Caco-2 (cell line): ENCODE measurements around the gene DRGX. TPM values are rescaled to one million over a fixed set of nuclear protein-coding genes. Genes with fewer than 3 reads are reported as not detected.

ENCODE experiments used
- BruUV-seq: library from RNA; stranded (reverse); fragments of 400-500 nt; replicated peaks from 2 replicates; lab custom pipeline; 2021; lab: Mats Ljungman, UMichigan
- CTCF ChIA-PET: fragments of 300-600 bp; sonication (Branson Sonifier 250); formaldehyde crosslinking; loops from one replicate; lab custom pipeline; 2022; ENCODE audit warnings: antibody characterized with exemption; lab: Charles Lee
- POLR2A ChIA-PET: fragments of 300-600 bp; sonication (Branson Sonifier 250); formaldehyde crosslinking; loops from one replicate; lab custom pipeline; 2022; ENCODE audit warnings: antibody characterized with exemption; lab: Charles Lee
- DNase-seq, 2 experiments: peaks; one replicate each; pipeline versions ENCODE4 v3.0.0 to v3.0.0-alpha.2; 2020 to 2022
- H3K27me3 ChIP-seq: replicated peaks from 2 replicates; pipeline ENCODE4 v1.6.0; 2011; ENCODE audit warnings: low read length; ENCODE audit not compliant: control insufficient read depth, insufficient read depth
- H3K36me3 ChIP-seq: 2 replicates; pipeline ENCODE4 v1.5.1; 2011; ENCODE audit warnings: low read length; ENCODE audit not compliant: control insufficient read depth, insufficient read depth
- H3K4me1 ChIP-seq: fragments of 250-450 bp; sonication (Bioruptor Pico); 2 replicates; pipeline ENCODE4 v1.5.1; 2020; ENCODE audit warnings: mild to moderate bottlenecking
- H3K4me3 ChIP-seq: 2 replicates; pipeline ENCODE4 v1.5.1; 2011; ENCODE audit warnings: low read depth, mild to moderate bottlenecking, control low read depth, low read length
- H3K9me3 ChIP-seq: fragments of 250-450 bp; sonication (Bioruptor Pico); 2 replicates; pipeline ENCODE4 v1.5.1; 2020; ENCODE audit warnings: mild to moderate bottlenecking, moderate library complexity
- H3K27ac Mint-ChIP-seq: one replicate; pipeline ENCODE4 v1.8.0; 2022; ENCODE audit warnings: mixed read lengths; ENCODE audit not compliant: unreplicated experiment
- H3K27me3 Mint-ChIP-seq: one replicate; pipeline ENCODE4 v1.8.0; 2022; ENCODE audit warnings: mixed read lengths; ENCODE audit not compliant: insufficient read depth, unreplicated experiment
- H3K36me3 Mint-ChIP-seq: one replicate; pipeline ENCODE4 v1.8.0; 2022; ENCODE audit warnings: mild to moderate bottlenecking, mixed read lengths; ENCODE audit not compliant: insufficient read depth, unreplicated experiment
- H3K4me1 Mint-ChIP-seq: one replicate; pipeline ENCODE4 v1.8.0; 2022; ENCODE audit warnings: low read depth, mixed read lengths; ENCODE audit not compliant: unreplicated experiment
- H3K4me3 Mint-ChIP-seq: one replicate; pipeline ENCODE4 v1.8.0; 2022; ENCODE audit warnings: mild to moderate bottlenecking, moderate library complexity, mixed read lengths; ENCODE audit not compliant: unreplicated experiment
- H3K9me3 Mint-ChIP-seq: one replicate; pipeline ENCODE4 v1.8.0; 2022; ENCODE audit warnings: mixed read lengths; ENCODE audit not compliant: unreplicated experiment
- intact Hi-C: fragments of 100-400 bp; cut with micrococcal nuclease; formaldehyde crosslinking; loops from one replicate; pipeline ENCODE4 v1.10.0; 2022; ENCODE audit not compliant: unreplicated experiment
- total RNA-seq: library from RNA; stranded (reverse); gene quantifications from 2 replicates; pipeline ENCODE4 v1.2.3, GENCODE V29; 2022
- TF ChIP-seq, protein P1 (sequence below), 2 experiments: fragments of 200-600 bp in 1 of 2; IDR thresholded peaks; 1 replicate in 1 of 2; 2 replicates in 1 of 2; pipeline versions ENCODE4 v1.5.1 to v1.8.0; 2011 to 2022; ENCODE audit warnings: antibody characterized with exemption in 1 of 2, control low read depth in 1 of 2, inconsistent platforms in 1 of 2, low read depth in 1 of 2, low read length in 1 of 2, mild to moderate bottlenecking in 1 of 2, moderate library complexity in 1 of 2; ENCODE audit not compliant: insufficient read depth in 1 of 2, severe bottlenecking in 1 of 2, unreplicated experiment in 1 of 2

DRGX gene
- total RNA-seq, 1 experiment from 2014 or later: not detected

DNA sequence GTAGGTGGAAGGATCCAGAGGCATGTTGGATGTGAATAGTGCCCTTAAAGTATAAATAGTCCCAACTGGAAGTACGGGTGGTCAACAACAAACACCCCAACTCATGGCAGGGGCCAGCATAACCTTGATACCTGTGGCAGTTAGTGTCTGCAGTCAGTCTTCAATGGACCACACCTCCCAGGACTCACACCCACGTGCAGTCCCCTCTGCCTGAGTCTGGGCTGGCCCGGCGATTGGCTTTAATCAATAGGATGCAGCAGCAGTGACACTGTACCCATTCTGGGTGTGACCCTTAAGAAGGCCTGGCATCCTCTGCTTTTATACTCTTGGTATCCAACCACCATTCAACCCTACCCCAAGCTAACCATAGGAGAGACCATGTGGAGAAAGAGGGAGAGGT, 18.6 kb downstream of the DRGX start:
- intact Hi-C loops: no loop called here
- ChIA-PET POLR2A (no interaction called here), CTCF (no interaction called here)
- H3K27me3 Mint-ChIP-seq: peaks cover 34% of the 10 kb centered on the region
- H3K36me3 Mint-ChIP-seq: no peaks in the 10 kb centered on the region
- DNase-seq: no peak
- Histone ChIP-seq H3K9me3 (no peaks in the 10 kb centered on the region), H3K36me3 (no peaks in the 10 kb centered on the region), H3K4me1 (no peaks in the 10 kb centered on the region), H3K4me3 (no peak overlapping the region), H3K27me3 (peaks cover 1% of the 10 kb centered on the region; the same call in 1 of the 2 replicates)
- no peaks in the 10 kb centered on the region for H3K4me1 Mint-ChIP-seq
- no TSS peak for BruUV-seq
- TF ChIP-seq, protein P1, sequence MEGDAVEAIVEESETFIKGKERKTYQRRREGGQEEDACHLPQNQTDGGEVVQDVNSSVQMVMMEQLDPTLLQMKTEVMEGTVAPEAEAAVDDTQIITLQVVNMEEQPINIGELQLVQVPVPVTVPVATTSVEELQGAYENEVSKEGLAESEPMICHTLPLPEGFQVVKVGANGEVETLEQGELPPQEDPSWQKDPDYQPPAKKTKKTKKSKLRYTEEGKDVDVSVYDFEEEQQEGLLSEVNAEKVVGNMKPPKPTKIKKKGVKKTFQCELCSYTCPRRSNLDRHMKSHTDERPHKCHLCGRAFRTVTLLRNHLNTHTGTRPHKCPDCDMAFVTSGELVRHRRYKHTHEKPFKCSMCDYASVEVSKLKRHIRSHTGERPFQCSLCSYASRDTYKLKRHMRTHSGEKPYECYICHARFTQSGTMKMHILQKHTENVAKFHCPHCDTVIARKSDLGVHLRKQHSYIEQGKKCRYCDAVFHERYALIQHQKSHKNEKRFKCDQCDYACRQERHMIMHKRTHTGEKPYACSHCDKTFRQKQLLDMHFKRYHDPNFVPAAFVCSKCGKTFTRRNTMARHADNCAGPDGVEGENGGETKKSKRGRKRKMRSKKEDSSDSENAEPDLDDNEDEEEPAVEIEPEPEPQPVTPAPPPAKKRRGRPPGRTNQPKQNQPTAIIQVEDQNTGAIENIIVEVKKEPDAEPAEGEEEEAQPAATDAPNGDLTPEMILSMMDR (IDR thresholded peaks at IDR 0.05; ENCODE audit: insufficient read depth in 1 of 2, low read depth in 1 of 2, low read length in 1 of 2, severe bottlenecking in 1 of 2, unreplicated experiment in 1 of 2): no peak
- H3K27ac Mint-ChIP-seq: no peak overlapping the region
- no peaks in the 10 kb centered on the region for H3K9me3 Mint-ChIP-seq
- no peak overlapping the region for H3K4me3 Mint-ChIP-seq

DNA sequence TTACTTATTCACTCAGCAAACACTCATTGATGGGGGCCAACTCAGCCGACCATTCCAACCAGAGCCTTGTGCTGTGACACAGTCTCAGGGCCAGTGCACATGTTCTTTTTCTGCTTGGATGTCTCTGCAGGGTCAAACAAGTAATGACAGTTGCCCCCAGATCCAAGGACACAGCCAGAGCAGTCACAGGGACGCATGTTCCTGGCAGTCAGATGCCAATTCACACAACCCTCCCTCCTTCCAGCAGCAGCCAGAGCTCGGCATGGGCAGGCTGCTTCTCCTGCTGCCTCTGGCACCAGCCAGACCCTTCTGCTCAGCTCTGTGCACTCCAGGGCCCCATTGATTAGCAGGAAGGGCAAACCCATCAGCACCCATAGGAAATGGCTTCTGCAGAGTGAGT, 20.3 kb downstream of the DRGX start:
- Mint-ChIP-seq H3K36me3 (no peaks in the 10 kb centered on the region), H3K27me3 (peaks cover 31% of the 10 kb centered on the region), H3K4me1 (no peaks in the 10 kb centered on the region), H3K9me3 (no peaks in the 10 kb centered on the region), H3K4me3 (no peak overlapping the region), H3K27ac (no peak overlapping the region)
- Histone ChIP-seq H3K9me3 (no peaks in the 10 kb centered on the region), H3K36me3 (no peaks in the 10 kb centered on the region), H3K4me1 (no peaks in the 10 kb centered on the region), H3K27me3 (peaks cover 1% of the 10 kb centered on the region; the same call in 1 of the 2 replicates), H3K4me3 (no peak overlapping the region)
- BruUV-seq: no TSS peak
- ChIA-PET POLR2A (no interaction called here), CTCF (no interaction called here)
- intact Hi-C loops: no loop called here
- no peak for DNase-seq
- TF ChIP-seq, protein P1 (IDR thresholded peaks at IDR 0.05; ENCODE audit: insufficient read depth in 1 of 2, low read depth in 1 of 2, low read length in 1 of 2, severe bottlenecking in 1 of 2, unreplicated experiment in 1 of 2): no peak

DNA sequence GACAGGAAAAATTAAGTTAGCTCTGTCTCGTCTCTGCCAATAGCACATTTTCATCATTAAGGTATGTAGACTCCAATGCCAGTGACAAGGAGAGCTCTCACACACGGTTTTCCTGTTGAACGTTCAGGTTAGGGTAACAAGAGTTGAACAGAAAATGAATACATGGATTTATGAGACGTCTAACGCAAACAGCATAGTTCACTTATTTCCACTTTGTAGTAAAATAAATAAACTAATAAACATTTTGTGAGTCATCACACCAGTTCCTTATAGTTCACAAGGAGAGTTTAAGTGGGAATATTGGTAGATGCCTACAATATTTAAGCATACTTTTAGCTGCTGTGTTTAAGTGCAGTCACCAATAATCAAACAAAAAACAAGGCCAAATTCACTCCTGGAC, 21.1 kb downstream of the DRGX start:
- Mint-ChIP-seq H3K9me3 (no peaks in the 10 kb centered on the region), H3K4me3 (no peak overlapping the region), H3K4me1 (no peaks in the 10 kb centered on the region), H3K27me3 (peaks cover 33% of the 10 kb centered on the region), H3K27ac (no peak overlapping the region), H3K36me3 (no peaks in the 10 kb centered on the region)
- no peak overlapping the region for H3K4me3 ChIP-seq
- no TSS peak for BruUV-seq
- peaks cover 1% of the 10 kb centered on the region; the same call in 1 of the 2 replicates for H3K27me3 ChIP-seq
- no peaks in the 10 kb centered on the region for H3K4me1 ChIP-seq
- intact Hi-C loops: no loop called here
- no peaks in the 10 kb centered on the region for H3K9me3 ChIP-seq
- ChIA-PET CTCF (no interaction called here), POLR2A (no interaction called here)
- no peak for DNase-seq
- TF ChIP-seq, protein P1 (IDR thresholded peaks at IDR 0.05; ENCODE audit: insufficient read depth in 1 of 2, low read depth in 1 of 2, low read length in 1 of 2, severe bottlenecking in 1 of 2, unreplicated experiment in 1 of 2): no peak
- no peaks in the 10 kb centered on the region for H3K36me3 ChIP-seq
